Liver (tissue), 9 donors: Measurements from ENCODE around the gene LRRC15. TPM values are rescaled to one million over a fixed set of nuclear protein-coding genes. Genes with fewer than 3 reads are reported as not detected.

Experiments
- DNase-seq: peaks from one replicate; pipeline ENCODE4 v3.0.0-alpha.2; 2017; ENCODE audit warnings: low spot score
- H3K27ac ChIP-seq, 2 donors: one replicate each; pipeline ENCODE4 v1.7.0; 2013; ENCODE audit warnings: inconsistent platforms in 2 of 2, low read length in 2 of 2, control low read depth in 1 of 2, low read depth in 1 of 2, mild to moderate bottlenecking in 1 of 2
- H3K27me3 ChIP-seq, 4 donors: one replicate each; pipeline versions ENCODE4 v1.6.1 to v1.7.0; 2013; ENCODE audit warnings: low read length in 3 of 4, inconsistent platforms in 1 of 4, mild to moderate bottlenecking in 1 of 4, moderate library complexity in 1 of 4; ENCODE audit not compliant: control insufficient read depth in 4 of 4, insufficient read depth in 4 of 4
- H3K36me3 ChIP-seq, 4 donors: one replicate each; pipeline versions ENCODE4 v1.6.1 to v1.7.0; 2013; ENCODE audit warnings: low read length in 3 of 4, mild to moderate bottlenecking in 3 of 4, low read depth in 1 of 4, moderate library complexity in 1 of 4; ENCODE audit not compliant: control insufficient read depth in 4 of 4, insufficient read depth in 3 of 4
- H3K4me1 ChIP-seq, 4 donors: one replicate each; pipeline versions ENCODE4 v1.6.1 to v1.7.0; 2013; ENCODE audit warnings: low read length in 3 of 4, mild to moderate bottlenecking in 3 of 4, moderate library complexity in 1 of 4; ENCODE audit not compliant: control insufficient read depth in 4 of 4, insufficient read depth in 4 of 4
- H3K4me3 ChIP-seq, 3 donors: one replicate each; pipeline versions ENCODE4 v1.6.1 to v1.7.0; 2013; ENCODE audit warnings: low read length in 3 of 3, control low read depth in 1 of 3, low read depth in 1 of 3, mild to moderate bottlenecking in 1 of 3
- H3K9ac ChIP-seq, 2 donors: one replicate each; pipeline ENCODE4 v1.7.0; 2013; ENCODE audit warnings: low read length in 2 of 2, mild to moderate bottlenecking in 2 of 2, moderate library complexity in 2 of 2, control low read depth in 1 of 2, low read depth in 1 of 2
- H3K9me3 ChIP-seq, 4 donors: one replicate each; pipeline versions ENCODE4 v1.6.1 to v1.7.0; 2013; ENCODE audit warnings: low read length in 3 of 4; ENCODE audit not compliant: control insufficient read depth in 4 of 4
- CTCF ChIP-seq: fragments of 150-350 bp; IDR thresholded peaks from 2 replicates; pipeline ENCODE4 v1.5.1; 2017; ENCODE audit warnings: improper control_type of control experiment, low read depth, low read length; ENCODE audit not compliant: missing input control
- EGR1 ChIP-seq, 2 donors: IDR thresholded peaks; 2 replicates each; pipeline ENCODE4 v1.6.1; 2016 to 2018; ENCODE audit warnings: antibody characterized with exemption in 2 of 2, low read depth in 2 of 2
- FOXA1 ChIP-seq: IDR thresholded peaks from 2 replicates; pipeline ENCODE4 v1.6.1; 2016; ENCODE audit warnings: antibody characterized with exemption
- FOXA2 ChIP-seq: IDR thresholded peaks from 2 replicates; pipeline ENCODE4 v1.6.1; 2016; ENCODE audit warnings: antibody characterized with exemption
- GABPA ChIP-seq, 2 donors: IDR thresholded peaks in 1 of 2; conservative IDR thresholded peaks in 1 of 2; 2 replicates each; pipeline ENCODE4 v1.6.1; 2016; ENCODE audit warnings: antibody characterized with exemption in 2 of 2, mild to moderate bottlenecking in 1 of 2, moderate library complexity in 1 of 2
- HNF4A ChIP-seq, 2 donors: conservative IDR thresholded peaks; 2 replicates each; pipeline ENCODE4 v1.6.1; 2016; ENCODE audit warnings: antibody characterized with exemption in 2 of 2, mild to moderate bottlenecking in 2 of 2
- HNF4G ChIP-seq: IDR thresholded peaks from 2 replicates; pipeline ENCODE4 v1.6.1; 2016; ENCODE audit warnings: antibody characterized with exemption
- JUND ChIP-seq, 2 donors: IDR thresholded peaks; 2 replicates each; pipeline ENCODE4 v1.6.1; 2016; ENCODE audit warnings: antibody characterized with exemption in 2 of 2
- MAX ChIP-seq: IDR thresholded peaks from 2 replicates; pipeline ENCODE4 v1.6.1; 2016; ENCODE audit warnings: antibody characterized with exemption
- NR2F2 ChIP-seq: IDR thresholded peaks from 2 replicates; pipeline ENCODE4 v1.6.1; 2016; ENCODE audit warnings: antibody characterized with exemption
- RAD21 ChIP-seq, 2 donors: IDR thresholded peaks; 2 replicates each; pipeline ENCODE4 v1.6.1; 2016; ENCODE audit warnings: antibody characterized with exemption in 2 of 2, mild to moderate bottlenecking in 2 of 2
- REST ChIP-seq: IDR thresholded peaks from 2 replicates; pipeline ENCODE4 v1.6.1; 2016; ENCODE audit warnings: antibody characterized with exemption, mild to moderate bottlenecking
- RXRA ChIP-seq, 2 donors: IDR thresholded peaks; 2 replicates each; pipeline ENCODE4 v1.6.1; 2017 to 2018; ENCODE audit warnings: antibody characterized with exemption in 2 of 2, mild to moderate bottlenecking in 1 of 2
- SP1 ChIP-seq: IDR thresholded peaks from 2 replicates; pipeline ENCODE4 v1.6.1; 2018; ENCODE audit warnings: antibody characterized with exemption, mild to moderate bottlenecking
- TAF1 ChIP-seq: conservative IDR thresholded peaks from 2 replicates; pipeline ENCODE4 v1.6.1; 2016; ENCODE audit warnings: antibody characterized with exemption, mild to moderate bottlenecking
- YY1 ChIP-seq: IDR thresholded peaks from 2 replicates; pipeline ENCODE4 v1.6.1; 2016; ENCODE audit warnings: antibody characterized with exemption, mild to moderate bottlenecking
- WGBS: extraction: QIAGEN DNeasy Blood & Tissue Kit; methylation state at CpG from one replicate; pipeline ENCODE4 v1.1.7; 2013; 5-methylcytosine and 5-hydroxymethylcytosine counted together
- polyA plus RNA-seq, 2 donors: library from polyadenylated mRNA; stranded (reverse) in 1 of 2; unstranded in 1 of 2; fragments of 200-250 nt in 1 of 2; fragments of >200 nt in 1 of 2; fragmentation: Nextera tagmentation in 1 of 2; extraction: Ambion mirVana in 1 of 2; gene quantifications; one replicate each; pipeline versions ENCODE4 v1.2.1 to v1.2.3, GENCODE V29; 2013 to 2015
- total RNA-seq, 2 donors: library from RNA; depleted of rRNA; stranded (reverse); fragments of >200 nt; gene quantifications; one replicate each; pipeline ENCODE4 v1.2.3, GENCODE V29; 2014
- TF ChIP-seq, protein P1 (sequence below): IDR thresholded peaks from 2 replicates; pipeline ENCODE4 v1.6.1; 2016; ENCODE audit warnings: antibody characterized with exemption
- TF ChIP-seq, protein P2 (sequence below): IDR thresholded peaks from 2 replicates; pipeline ENCODE4 v1.6.1; 2016; ENCODE audit warnings: antibody characterized with exemption
- donor health status: healthy.
- donor health status: healthy.
- donor health status: healthy.
- donor health status: healthy.
- donor health status: healthy.

The LRRC15 gene
- total and polyA plus RNA-seq, 4 donors, result 0.03 to 0.08 (median 0.05) TPM; not detected in 1

DNA sequence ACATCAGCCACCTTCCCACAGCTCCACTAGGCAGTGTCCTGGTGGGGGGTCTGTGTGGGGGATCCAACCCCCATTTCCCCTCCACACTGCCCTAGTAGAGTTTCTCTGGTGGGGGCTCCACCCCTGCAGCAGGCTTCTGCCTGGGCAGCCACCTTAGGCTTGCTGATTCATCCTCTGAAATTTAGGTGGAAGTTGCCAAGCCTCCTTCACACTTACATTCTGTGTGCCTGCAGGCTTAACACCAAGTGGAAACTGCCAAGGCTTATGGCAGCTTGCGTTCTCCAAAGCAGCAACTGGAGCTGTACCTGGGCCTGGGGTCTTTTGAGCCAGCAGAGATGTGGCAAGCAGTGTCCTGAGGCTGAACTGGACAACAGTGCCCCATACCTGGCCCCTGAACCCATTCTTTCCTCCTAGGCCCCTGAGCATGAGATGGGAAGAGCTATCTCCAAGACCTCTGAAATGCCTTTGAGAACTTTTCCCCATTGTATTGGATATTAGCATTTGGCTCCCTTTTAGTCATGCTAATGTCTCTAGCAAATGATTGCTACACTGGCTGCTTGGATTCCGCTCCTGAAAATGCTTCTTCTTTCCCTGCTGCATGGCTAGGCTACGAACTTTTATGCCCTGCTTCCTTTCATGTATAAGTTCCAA, 50.9 kb downstream of the LRRC15 start:
- TF ChIP-seq REST (no peak), FOXA1 (no peak), HNF4G (no peak), TAF1 (no peak), CTCF (no peak), NR2F2 (no peak), RAD21 (IDR thresholded peaks at IDR 0.05) (no peak), RXRA (IDR thresholded peaks at IDR 0.05) (no peak), JUND (IDR thresholded peaks at IDR 0.05) (no peak), GABPA (IDR thresholded peaks at IDR 0.05 in 1 of 2, conservative IDR thresholded peaks at IDR 0.05 in 1 of 2) (no peak), EGR1 (IDR thresholded peaks at IDR 0.05; ENCODE audit: low read depth in 2 of 2) (no peak), SP1 (no peak), MAX (no peak), HNF4A (conservative IDR thresholded peaks at IDR 0.05) (no peak), FOXA2 (no peak), YY1 (no peak)
- TF ChIP-seq, protein P1, sequence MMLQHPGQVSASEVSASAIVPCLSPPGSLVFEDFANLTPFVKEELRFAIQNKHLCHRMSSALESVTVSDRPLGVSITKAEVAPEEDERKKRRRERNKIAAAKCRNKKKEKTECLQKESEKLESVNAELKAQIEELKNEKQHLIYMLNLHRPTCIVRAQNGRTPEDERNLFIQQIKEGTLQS, result no peak
- TF ChIP-seq, protein P2, sequence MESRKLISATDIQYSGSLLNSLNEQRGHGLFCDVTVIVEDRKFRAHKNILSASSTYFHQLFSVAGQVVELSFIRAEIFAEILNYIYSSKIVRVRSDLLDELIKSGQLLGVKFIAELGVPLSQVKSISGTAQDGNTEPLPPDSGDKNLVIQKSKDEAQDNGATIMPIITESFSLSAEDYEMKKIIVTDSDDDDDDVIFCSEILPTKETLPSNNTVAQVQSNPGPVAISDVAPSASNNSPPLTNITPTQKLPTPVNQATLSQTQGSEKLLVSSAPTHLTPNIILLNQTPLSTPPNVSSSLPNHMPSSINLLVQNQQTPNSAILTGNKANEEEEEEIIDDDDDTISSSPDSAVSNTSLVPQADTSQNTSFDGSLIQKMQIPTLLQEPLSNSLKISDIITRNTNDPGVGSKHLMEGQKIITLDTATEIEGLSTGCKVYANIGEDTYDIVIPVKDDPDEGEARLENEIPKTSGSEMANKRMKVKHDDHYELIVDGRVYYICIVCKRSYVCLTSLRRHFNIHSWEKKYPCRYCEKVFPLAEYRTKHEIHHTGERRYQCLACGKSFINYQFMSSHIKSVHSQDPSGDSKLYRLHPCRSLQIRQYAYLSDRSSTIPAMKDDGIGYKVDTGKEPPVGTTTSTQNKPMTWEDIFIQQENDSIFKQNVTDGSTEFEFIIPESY, result no peak
- 95% methylated on average over 3 of the region's 3 CpGs for WGBS
- peaks cover 0 to 25% (median 11%) of the 10 kb centered on the region in 4 donors for H3K4me1 ChIP-seq
- no peaks in the 10 kb centered on the region for H3K27me3 ChIP-seq
- DNase-seq, result no peak
- H3K4me3 ChIP-seq, result no peak overlapping the region
- no peak overlapping the region for H3K9ac ChIP-seq
- no peaks in the 10 kb centered on the region for H3K36me3 ChIP-seq
- H3K9me3 ChIP-seq, result no peaks in the 10 kb centered on the region
- no peak overlapping the region for H3K27ac ChIP-seq
